ENCODE data around the gene URI1.
A peak's percentile ranks its signal among the peaks of the same experiment; 100 is the strongest.

The URI1 gene

DNA sequence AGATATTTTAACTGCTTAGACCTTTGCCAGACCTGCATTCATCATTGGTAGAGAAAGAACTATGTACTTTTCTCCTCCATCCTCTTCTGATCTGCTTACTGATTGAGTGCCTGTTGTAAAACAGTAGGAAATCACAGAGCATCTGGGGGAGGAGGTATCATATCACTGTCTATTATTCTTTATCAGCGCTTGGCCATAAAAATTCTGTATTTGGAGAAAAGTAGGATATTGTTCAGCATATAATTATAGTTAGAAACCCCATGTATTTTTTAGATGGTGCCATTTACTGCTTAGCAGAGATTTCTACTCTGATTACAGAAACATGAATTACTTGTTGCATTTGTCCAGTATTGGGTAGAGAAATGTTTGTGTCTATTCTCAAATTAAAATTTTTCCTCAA is 62.4 kb downstream of the URI1 start:
- no peak overlapping the region for H3K27ac ChIP-seq
- H3K36me3 ChIP-seq = peaks cover 16% of the 10 kb centered on the region
- no peaks in the 10 kb centered on the region for H3K27me3 ChIP-seq (ENCODE audit: insufficient read depth, low read depth, severe bottlenecking)
- TF ChIP-seq, protein P1, sequence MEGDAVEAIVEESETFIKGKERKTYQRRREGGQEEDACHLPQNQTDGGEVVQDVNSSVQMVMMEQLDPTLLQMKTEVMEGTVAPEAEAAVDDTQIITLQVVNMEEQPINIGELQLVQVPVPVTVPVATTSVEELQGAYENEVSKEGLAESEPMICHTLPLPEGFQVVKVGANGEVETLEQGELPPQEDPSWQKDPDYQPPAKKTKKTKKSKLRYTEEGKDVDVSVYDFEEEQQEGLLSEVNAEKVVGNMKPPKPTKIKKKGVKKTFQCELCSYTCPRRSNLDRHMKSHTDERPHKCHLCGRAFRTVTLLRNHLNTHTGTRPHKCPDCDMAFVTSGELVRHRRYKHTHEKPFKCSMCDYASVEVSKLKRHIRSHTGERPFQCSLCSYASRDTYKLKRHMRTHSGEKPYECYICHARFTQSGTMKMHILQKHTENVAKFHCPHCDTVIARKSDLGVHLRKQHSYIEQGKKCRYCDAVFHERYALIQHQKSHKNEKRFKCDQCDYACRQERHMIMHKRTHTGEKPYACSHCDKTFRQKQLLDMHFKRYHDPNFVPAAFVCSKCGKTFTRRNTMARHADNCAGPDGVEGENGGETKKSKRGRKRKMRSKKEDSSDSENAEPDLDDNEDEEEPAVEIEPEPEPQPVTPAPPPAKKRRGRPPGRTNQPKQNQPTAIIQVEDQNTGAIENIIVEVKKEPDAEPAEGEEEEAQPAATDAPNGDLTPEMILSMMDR (IDR thresholded peaks at IDR 0.05; ENCODE audit: low read depth, low read length) = no peak
- DNase-seq = no peak
- H3K4me3 ChIP-seq (ENCODE audit: low read depth, low read length) = no peak overlapping the region
- no peaks in the 10 kb centered on the region for H3K9me3 ChIP-seq (ENCODE audit: severe bottlenecking)

DNA sequence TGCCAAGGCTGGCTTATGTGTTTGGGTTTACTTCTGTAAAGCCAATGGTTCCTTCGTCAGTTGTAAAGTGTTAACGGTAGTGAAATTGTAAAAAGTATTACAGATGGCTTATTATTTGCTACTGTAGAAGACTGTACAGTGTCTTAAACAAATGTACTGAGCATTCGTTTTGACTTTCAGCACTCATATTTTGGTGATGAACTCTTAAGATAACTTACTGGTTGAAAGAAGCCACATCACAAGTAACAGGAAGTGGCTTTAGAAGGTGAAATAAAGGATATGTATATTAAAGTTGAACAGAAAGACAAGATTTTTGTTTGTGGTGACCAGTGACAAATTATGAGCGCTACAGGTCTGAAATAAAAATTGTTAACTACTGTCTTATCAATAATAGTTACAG is 64.2 kb downstream of the URI1 start:
- Histone ChIP-seq H3K4me3 (ENCODE audit: low read depth, low read length) (no peak overlapping the region), H3K9me3 (ENCODE audit: severe bottlenecking) (no peaks in the 10 kb centered on the region), H3K27me3 (ENCODE audit: insufficient read depth, low read depth, severe bottlenecking) (no peaks in the 10 kb centered on the region), H3K36me3 (peaks cover 16% of the 10 kb centered on the region), H3K27ac (no peak overlapping the region)
- no peak for DNase-seq
- TF ChIP-seq, protein P1 (IDR thresholded peaks at IDR 0.05; ENCODE audit: low read depth, low read length) = no peak

DNA sequence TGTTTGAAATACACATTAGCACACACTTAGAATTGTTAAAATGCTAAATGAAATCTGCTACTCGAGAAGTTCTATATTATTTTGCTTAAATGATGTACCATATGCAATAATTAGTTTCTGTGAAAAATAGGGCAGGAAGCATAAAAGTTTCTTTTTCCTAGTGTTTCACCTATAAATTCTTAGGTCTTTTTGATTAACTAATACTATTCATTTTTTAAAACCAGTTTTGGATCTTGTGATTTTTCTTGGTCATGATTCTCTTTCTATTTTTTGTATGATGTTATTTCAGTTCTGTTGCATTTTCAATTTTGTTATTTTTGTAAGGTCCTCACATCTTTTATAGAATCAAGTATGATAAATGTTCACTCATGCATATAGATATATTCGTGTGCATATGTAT is 66.1 kb downstream of the URI1 start:
- Histone ChIP-seq H3K36me3 (peaks cover 23% of the 10 kb centered on the region), H3K27me3 (ENCODE audit: insufficient read depth, low read depth, severe bottlenecking) (no peaks in the 10 kb centered on the region)
- TF ChIP-seq, protein P1 (IDR thresholded peaks at IDR 0.05; ENCODE audit: low read depth, low read length) = no peak

DNA sequence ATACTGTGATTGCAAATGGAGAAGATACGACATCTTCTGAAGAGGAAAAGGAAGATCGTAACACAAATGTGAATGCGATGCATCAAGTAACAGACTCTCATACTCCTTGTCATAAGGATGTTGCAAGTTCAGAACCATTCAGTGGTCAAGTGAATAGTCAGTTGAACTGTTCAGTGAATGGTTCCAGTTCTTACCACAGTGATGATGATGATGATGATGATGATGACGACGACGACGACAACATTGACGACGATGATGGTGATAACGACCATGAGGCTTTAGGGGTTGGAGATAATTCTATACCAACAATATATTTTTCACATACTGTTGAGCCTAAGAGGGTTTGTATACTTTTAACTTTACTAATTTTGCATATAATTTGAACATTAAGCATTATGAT is 67.0 kb downstream of the URI1 start:
- DNase-seq = no peak
- TF ChIP-seq, protein P1 (IDR thresholded peaks at IDR 0.05; ENCODE audit: low read depth, low read length) = no peak
- H3K36me3 ChIP-seq = peaks cover 26% of the 10 kb centered on the region
- H3K4me3 ChIP-seq (ENCODE audit: low read depth, low read length) = no peak overlapping the region
- H3K9me3 ChIP-seq (ENCODE audit: severe bottlenecking) = no peaks in the 10 kb centered on the region
- H3K27ac ChIP-seq = no peak overlapping the region
- no peaks in the 10 kb centered on the region for H3K27me3 ChIP-seq (ENCODE audit: insufficient read depth, low read depth, severe bottlenecking)

More for the DNA sequence above, 66.1 kb downstream of the URI1 start:
- no peak overlapping the region for H3K27ac ChIP-seq
- no peak for DNase-seq
- H3K9me3 ChIP-seq (ENCODE audit: severe bottlenecking) = no peaks in the 10 kb centered on the region
- H3K4me3 ChIP-seq (ENCODE audit: low read depth, low read length) = no peak overlapping the region

DNA sequence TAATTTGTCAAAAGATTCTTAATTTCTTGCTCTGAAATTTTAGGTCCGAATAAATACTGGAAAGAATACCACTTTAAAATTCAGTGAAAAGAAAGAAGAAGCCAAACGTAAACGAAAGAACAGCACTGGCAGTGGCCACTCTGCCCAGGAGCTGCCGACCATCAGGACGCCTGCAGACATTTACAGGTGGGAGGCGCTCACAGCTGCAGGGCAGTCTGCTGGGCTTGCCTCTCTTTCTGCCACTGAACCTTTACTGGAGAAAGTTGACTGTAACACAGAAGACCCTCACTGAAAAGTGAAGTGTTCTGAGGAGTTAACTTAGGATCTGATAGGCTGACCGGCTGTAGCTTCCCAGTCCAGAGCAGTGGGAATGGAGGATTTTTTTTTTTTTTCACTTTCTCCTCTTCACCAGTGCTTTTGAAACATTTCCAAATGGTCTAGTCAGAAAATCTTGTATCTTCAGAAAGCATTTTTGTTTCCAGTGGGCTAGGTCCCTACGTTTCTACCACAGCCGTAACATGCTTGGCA is 69.1 kb downstream of the URI1 start:
- H3K27ac ChIP-seq = no peak overlapping the region
- DNase-seq = no peak
- peaks cover 22% of the 10 kb centered on the region for H3K36me3 ChIP-seq
- no peaks in the 10 kb centered on the region for H3K9me3 ChIP-seq (ENCODE audit: severe bottlenecking)
- TF ChIP-seq, protein P1 (IDR thresholded peaks at IDR 0.05; ENCODE audit: low read depth, low read length) = peak; percentile 24; the same call in 1 of the 2 replicates
- no peaks in the 10 kb centered on the region for H3K27me3 ChIP-seq (ENCODE audit: insufficient read depth, low read depth, severe bottlenecking)
- no peak overlapping the region for H3K4me3 ChIP-seq (ENCODE audit: low read depth, low read length)

DNA sequence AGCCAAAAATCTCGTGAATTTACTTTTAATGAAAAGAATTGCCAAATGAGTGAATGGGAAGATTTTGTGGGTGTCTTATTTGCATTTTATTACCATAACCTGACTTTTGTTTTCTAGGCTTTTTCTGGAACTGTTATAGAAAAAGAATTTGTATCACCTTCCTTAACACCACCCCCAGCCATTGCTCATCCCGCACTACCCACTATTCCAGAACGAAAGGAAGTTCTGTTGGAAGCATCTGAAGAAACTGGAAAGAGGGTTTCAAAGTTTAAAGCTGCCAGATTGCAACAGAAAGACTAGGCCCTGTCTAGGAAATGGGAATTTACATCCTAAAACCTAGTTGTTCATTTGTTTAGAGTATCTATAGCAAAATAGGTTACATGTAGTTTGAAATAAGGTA is 72.7 kb downstream of the URI1 start:
- Histone ChIP-seq H3K9me3 (ENCODE audit: severe bottlenecking) (no peaks in the 10 kb centered on the region), H3K36me3 (peaks cover 10% of the 10 kb centered on the region)
- TF ChIP-seq, protein P1 (IDR thresholded peaks at IDR 0.05; ENCODE audit: low read depth, low read length) = no peak

More for the DNA sequence above, 72.7 kb downstream of the URI1 start:
- Histone ChIP-seq H3K27ac (no peak overlapping the region), H3K4me3 (ENCODE audit: low read depth, low read length) (no peak overlapping the region), H3K27me3 (ENCODE audit: insufficient read depth, low read depth, severe bottlenecking) (no peaks in the 10 kb centered on the region)
- DNase-seq = no peak

Data from WERI-Rb-1 (cell line).